GM12878 (cell line): ENCODE measurements around the gene CLIP1. TPM values are rescaled to one million over a fixed set of nuclear protein-coding genes. Genes with fewer than 3 reads are reported as not detected.

Experiments used
- ATAC-seq: fragments of 200-7000 bp; cut with Tn5 transposase; 3 replicates; pipeline ENCODE4 v1.9.1; 2020; ENCODE audit warnings: mild to moderate bottlenecking, moderate library complexity
- BruUV-seq: library from RNA; stranded (reverse); fragments of 400-500 nt; replicated peaks from 2 replicates; lab custom pipeline; 2021; lab: Mats Ljungman, UMichigan
- CTCF ChIA-PET: fragments of 300-600 bp; sonication (Branson Sonifier 250); formaldehyde crosslinking; extraction: SDS; loops from one replicate; lab custom pipeline; 2021; ENCODE audit warnings: inconsistent platforms; lab: Yijun Ruan, JAX
- POLR2A ChIA-PET: fragments of 350-600 bp; formaldehyde crosslinking; extraction: SDS; loops from one replicate; lab custom pipeline; 2021; ENCODE audit warnings: inconsistent platforms; lab: Charles Lee
- RAD21 ChIA-PET: fragments of 300-600 bp; sonication (Branson Sonifier 250); formaldehyde crosslinking; loops from one replicate; lab custom pipeline; 2023; ENCODE audit warnings: antibody characterized with exemption; ENCODE audit not compliant: unreplicated experiment; lab: Charles Lee
- SMC1A ChIA-PET: fragments of 300-600 bp; sonication (Branson Sonifier 250); formaldehyde crosslinking; loops from one replicate; lab custom pipeline; 2023; ENCODE audit not compliant: unreplicated experiment, uncharacterized antibody; lab: Charles Lee
- DNase-seq: peaks from one replicate; pipeline ENCODE4 v3.0.0-alpha.2; 2011; ENCODE audit warnings: low read depth, low spot score
- FAIRE-seq: peaks from 3 replicates; lab custom pipeline; 2011; peaks lifted over from hg19 to GRCh38; lab: Jason Lieb, UNC
- H2AFZ ChIP-seq: 2 replicates; pipeline ENCODE4 v1.6.0; 2011; ENCODE audit warnings: low read depth, low read length, control low read depth; ENCODE audit not compliant: control insufficient read depth
- H3K27ac ChIP-seq: 2 replicates; pipeline ENCODE4 v1.5.1; 2011; ENCODE audit warnings: control low read depth; ENCODE audit not compliant: control insufficient read depth, insufficient read depth
- H3K27me3 ChIP-seq, 2 experiments: replicated peaks in 1 of 2; 2 replicates each; pipeline versions ENCODE4 v1.6.0 to v1.6.1; 2011; ENCODE audit warnings: low read length in 1 of 2; ENCODE audit not compliant: control insufficient read depth in 2 of 2, insufficient read depth in 2 of 2
- H3K36me3 ChIP-seq, 2 experiments: 2 replicates each; pipeline ENCODE4 v1.5.1; 2011; ENCODE audit warnings: low read length in 1 of 2; ENCODE audit not compliant: control insufficient read depth in 2 of 2, insufficient read depth in 2 of 2
- H3K4me1 ChIP-seq: 2 replicates; pipeline ENCODE4 v1.6.1; 2011; ENCODE audit warnings: mild to moderate bottlenecking, low read length, moderate library complexity, mixed read lengths; ENCODE audit not compliant: control insufficient read depth, insufficient read depth
- H3K4me2 ChIP-seq: 2 replicates; pipeline ENCODE4 v1.6.0; 2011; ENCODE audit warnings: control low read depth; ENCODE audit not compliant: control insufficient read depth, insufficient read depth
- H3K4me3 ChIP-seq: fragments of 200-600 bp; sonication (generic); 2 replicates; pipeline ENCODE4 v1.5.1; 2016
- H3K79me2 ChIP-seq: 2 replicates; pipeline ENCODE4 v1.6.0; 2011; ENCODE audit warnings: low read length; ENCODE audit not compliant: control insufficient read depth, insufficient read depth
- H3K9ac ChIP-seq: 2 replicates; pipeline ENCODE4 v1.8.0; 2011; ENCODE audit warnings: low read length, control low read depth, mixed read lengths; ENCODE audit not compliant: control insufficient read depth, insufficient read depth
- H3K9me3 ChIP-seq: replicated peaks from 3 replicates; pipeline ENCODE4 v1.5.1; 2011; ENCODE audit warnings: mild to moderate bottlenecking, low read length; ENCODE audit not compliant: control insufficient read depth, insufficient read depth
- H4K20me1 ChIP-seq: 2 replicates; pipeline ENCODE4 v1.6.0; 2011; ENCODE audit not compliant: control insufficient read depth, insufficient read depth
- CBFB ChIP-seq: IDR thresholded peaks from 2 replicates; pipeline ENCODE4 v1.6.1; 2016; ENCODE audit warnings: antibody characterized with exemption, low read depth
- ESRRA ChIP-seq: IDR thresholded peaks from 2 replicates; pipeline ENCODE4 v1.6.1; 2012; ENCODE audit warnings: mild to moderate bottlenecking, low read length, improper control_type of control experiment
- NR2F1 ChIP-seq: fragments of 450-650 bp; conservative IDR thresholded peaks from 2 replicates; pipeline ENCODE4 v1.6.1; 2017; ENCODE audit warnings: mild to moderate bottlenecking
- PAX5 ChIP-seq: IDR thresholded peaks from 2 replicates; pipeline ENCODE4 v1.6.1; 2011; ENCODE audit warnings: low read depth, low read length, borderline replicate concordance
- SIX5 ChIP-seq: IDR thresholded peaks from 2 replicates; pipeline ENCODE4 v1.6.1; 2011; ENCODE audit warnings: mild to moderate bottlenecking, low read depth, low read length, moderate library complexity; ENCODE audit not compliant: severe bottlenecking
- SMAD5 ChIP-seq: IDR thresholded peaks from 2 replicates; pipeline ENCODE4 v1.6.1; 2016; ENCODE audit warnings: antibody characterized with exemption, low read depth
- SMARCA5 ChIP-seq: fragments of 450-650 bp; IDR thresholded peaks from 2 replicates; pipeline ENCODE4 v1.6.1; 2017; ENCODE audit warnings: mild to moderate bottlenecking
- SP1 ChIP-seq: IDR thresholded peaks from one replicate; pipeline ENCODE4 v1.6.1; 2011; ENCODE audit warnings: low read depth, low read length
- STAT3 ChIP-seq: IDR thresholded peaks from 2 replicates; pipeline ENCODE4 v1.6.1; 2011; ENCODE audit warnings: low read depth, low read length, improper control_type of control experiment
- USF2 ChIP-seq: IDR thresholded peaks from 2 replicates; pipeline ENCODE4 v1.6.1; 2011; ENCODE audit warnings: low read depth, low read length, improper control_type of control experiment, borderline replicate concordance
- ZBED1 ChIP-seq: IDR thresholded peaks from 2 replicates; pipeline ENCODE4 v1.6.1; 2016; ENCODE audit warnings: borderline replicate concordance
- ZNF217 ChIP-seq: fragments of 450-650 bp; IDR thresholded peaks from 2 replicates; pipeline ENCODE4 v1.6.1; 2017; ENCODE audit warnings: antibody characterized with exemption, mild to moderate bottlenecking
- ZZZ3 ChIP-seq: IDR thresholded peaks from 2 replicates; pipeline ENCODE4 v1.6.1; 2011; ENCODE audit warnings: low read depth; ENCODE audit not compliant: control insufficient read depth, insufficient read length
- WGBS: methylation state at CpG from one replicate; pipeline ENCODE4 v1.1.6; 2016; ENCODE audit warnings: low lambda C conversion rate; ENCODE audit not compliant: insufficient replicate concordance, insufficient coverage; ENCODE audit errors: missing lambda C conversion rate; 5-methylcytosine and 5-hydroxymethylcytosine counted together
- in situ Hi-C: fragments of 300-500 bp; cut with MboI; formaldehyde crosslinking; loops from 9 replicates; pipeline ENCODE4 v1.14.3; 2018; ENCODE audit warnings: mixed read lengths
- intact Hi-C: fragments of 100-400 bp; cut with micrococcal nuclease; formaldehyde crosslinking; loops from one replicate; pipeline ENCODE4 v1.14.2; 2022; ENCODE audit not compliant: unreplicated experiment
- polyA plus RNA-seq, 11 experiments: library from polyadenylated mRNA; depleted of rRNA in 4 of 11; unstranded in 6 of 11; stranded (reverse) in 5 of 11; fragments of >200 nt; fragmentation: Nextera tagmentation in 4 of 11; fragmentation: Illumina TruSeq in 1 of 11; extraction: Ambion mirVana in 4 of 11; extraction: Trizol in 1 of 11; gene quantifications; 1 replicate in 1 of 11; 2 replicates in 10 of 11; pipeline versions ENCODE4 v1.2.1 to v1.2.3, GENCODE V29; 2011 to 2016; ENCODE audit warnings: inconsistent platforms in 2 of 11, missing spikeins in 2 of 11, low read depth in 1 of 11
- total RNA-seq, 4 experiments: library from RNA; depleted of rRNA in 3 of 4; stranded (reverse); fragments of >200 nt in 3 of 4; fragmentation: Illumina TruSeq in 1 of 4; extraction: Trizol in 1 of 4; gene quantifications; 2 replicates each; pipeline versions ENCODE4 v1.2.1 to v1.2.3, GENCODE V29; 2013 to 2021
- TF ChIP-seq, protein P1 (sequence below): IDR thresholded peaks from 2 replicates; pipeline ENCODE4 v1.6.1; 2011; ENCODE audit warnings: borderline replicate concordance, low read depth, mild to moderate bottlenecking, moderate library complexity, mixed read lengths, low read length; ENCODE audit not compliant: insufficient read depth; ENCODE audit errors: extremely low read length

Gene CLIP1
- total and polyA plus RNA-seq, 10 of the 15 experiments (the other 5 are each of a cell fraction or from before 2014, with no cell fraction given): 6.0 to 45.4 (median 25.2) TPM

- in situ Hi-C loops: no loop called here
These were observed 15.7 kb downstream of the CLIP1 start for GRCh38 chr12:122406701-122407164.

More at GRCh38 chr12:122406701-122407164, 15.7 kb downstream of the CLIP1 start:
- Histone ChIP-seq H3K27ac (peak overlapping the region; percentile 31; the same call in 1 of the 2 replicates), H3K79me2 (peaks cover 22% of the 10 kb centered on the region), H2AFZ (no peak overlapping the region), H3K9me3 (no peaks in the 10 kb centered on the region), H3K9ac (peak overlapping the region; percentile 8; the same call in 1 of the 2 replicates), H3K36me3 (no peaks in the 10 kb centered on the region; a peak in 1 of 4 replicates), H3K4me1 (peaks cover 25% of the 10 kb centered on the region), H4K20me1 (no peaks in the 10 kb centered on the region), H3K4me2 (no peak overlapping the region), H3K4me3 (no peak overlapping the region), H3K27me3 (no peaks in the 10 kb centered on the region)
- ATAC-seq: no peak
- WGBS: 49% methylated on average over 3 of the region's 3 CpGs
- intact Hi-C loops: no loop called here
- ChIA-PET CTCF (interaction anchor here (1.0 to 1.6 kb wide), 3 partner anchors 12 to 65 kb away, joined by 3 to 5 read pairs (median 5); partner anchors contain the start of gene CLIP1), SMC1A (interaction anchor here (0.6 to 1.2 kb wide), 4 partner anchors 17 to 1980 kb away, joined by 3 to 5 read pairs (median 3); partner anchors contain the start of gene ZCCHC8), RAD21 (interaction anchor here (1.0 kb wide), 1 partner anchor 10 kb away, joined by 4 read pairs; no protein-coding TSS in a partner anchor), POLR2A (interaction anchor here (0.6 to 1.2 kb wide), 2 partner anchors 9 to 382 kb away, joined by 3 to 5 read pairs; no protein-coding TSS in a partner anchor)
- no peak for DNase-seq
- no peak for TF ChIP-seq SIX5
- TF ChIP-seq NR2F1: no peak
- no peak for TF ChIP-seq SMAD5
- no peak for TF ChIP-seq CBFB
- TF ChIP-seq ZBED1: no peak
- TF ChIP-seq USF2: no peak
- TF ChIP-seq PAX5: no peak
- TF ChIP-seq ZZZ3: no peak
- no peak for TF ChIP-seq STAT3
- TF ChIP-seq SMARCA5: no peak
- TF ChIP-seq ZNF217: no peak
- TF ChIP-seq, protein P1, sequence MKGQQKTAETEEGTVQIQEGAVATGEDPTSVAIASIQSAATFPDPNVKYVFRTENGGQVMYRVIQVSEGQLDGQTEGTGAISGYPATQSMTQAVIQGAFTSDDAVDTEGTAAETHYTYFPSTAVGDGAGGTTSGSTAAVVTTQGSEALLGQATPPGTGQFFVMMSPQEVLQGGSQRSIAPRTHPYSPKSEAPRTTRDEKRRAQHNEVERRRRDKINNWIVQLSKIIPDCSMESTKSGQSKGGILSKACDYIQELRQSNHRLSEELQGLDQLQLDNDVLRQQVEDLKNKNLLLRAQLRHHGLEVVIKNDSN: no peak
- no peak for TF ChIP-seq ESRRA
- TF ChIP-seq SP1: no peak
- no TSS peak for BruUV-seq
- FAIRE-seq: no peak
